ENCODE data around the gene LRCOL1. TPM values are rescaled to one million over a fixed set of nuclear protein-coding genes. Genes with fewer than 3 reads are reported as not detected.

LRCOL1 gene
- total and polyA plus RNA-seq, 2 of the 8 experiments (the other 6 are each of a cell fraction or from before 2014, with no cell fraction given) = not detected

- TF ChIP-seq POLR2A (IDR thresholded peaks at IDR 0.05; ENCODE audit: control extremely low read depth in 1 of 2, low read depth in 2 of 2, low read length in 2 of 2) (no peak), BACH1 (IDR thresholded peaks at IDR 0.05; ENCODE audit: low read length) (no peak), TAF7 (optimal IDR thresholded peaks at IDR 0.05; ENCODE audit: borderline replicate concordance, low read depth, low read length) (no peak), GTF2F1 (IDR thresholded peaks at IDR 0.05; ENCODE audit: borderline replicate concordance, low read depth, low read length) (no peak), JUND (IDR thresholded peaks at IDR 0.05; ENCODE audit: low read length) (no peak)
Observed at GRCh38 chr12:132653567-132654290, 43.3 kb upstream of the LRCOL1 start (continued).

Data from H1 (cell line).